ENCODE results near the gene TLR9.

The TLR9 gene

DNA sequence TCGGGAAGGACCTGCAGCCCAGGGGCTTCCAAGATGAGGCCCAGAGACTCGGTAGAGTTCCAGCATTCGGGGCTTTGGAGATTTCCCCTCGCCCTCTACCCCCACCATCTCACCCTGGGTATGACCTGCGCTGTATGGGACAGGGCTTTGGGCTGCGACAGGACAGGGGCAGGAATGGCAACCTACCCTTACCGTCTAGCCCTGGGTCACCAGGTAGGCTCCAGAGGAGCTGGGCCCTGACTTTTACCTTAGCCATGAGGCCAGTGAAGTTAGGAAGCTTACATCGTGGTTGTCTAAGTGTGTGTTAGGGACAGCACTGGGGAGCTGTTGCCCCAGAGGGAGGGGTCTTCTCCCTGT, 20.8 kb upstream of the TLR9 start:
- H3K27me3 ChIP-seq (ENCODE audit: control insufficient read depth, insufficient read depth, low read length), result no peaks in the 10 kb centered on the region
- H3K4me3 ChIP-seq (ENCODE audit: low read length), result peak overlapping the region; percentile 33
- H3K4me1 ChIP-seq (ENCODE audit: control insufficient read depth, insufficient read depth, low read length), result peaks cover 24% of the 10 kb centered on the region
- H3K9me3 ChIP-seq (ENCODE audit: control insufficient read depth, low read length), result no peaks in the 10 kb centered on the region
- peak overlapping the region; percentile 67 for H3K9ac ChIP-seq (ENCODE audit: low read length)
- H3K36me3 ChIP-seq (ENCODE audit: control insufficient read depth, insufficient read depth, low read length), result no peaks in the 10 kb centered on the region

DNA sequence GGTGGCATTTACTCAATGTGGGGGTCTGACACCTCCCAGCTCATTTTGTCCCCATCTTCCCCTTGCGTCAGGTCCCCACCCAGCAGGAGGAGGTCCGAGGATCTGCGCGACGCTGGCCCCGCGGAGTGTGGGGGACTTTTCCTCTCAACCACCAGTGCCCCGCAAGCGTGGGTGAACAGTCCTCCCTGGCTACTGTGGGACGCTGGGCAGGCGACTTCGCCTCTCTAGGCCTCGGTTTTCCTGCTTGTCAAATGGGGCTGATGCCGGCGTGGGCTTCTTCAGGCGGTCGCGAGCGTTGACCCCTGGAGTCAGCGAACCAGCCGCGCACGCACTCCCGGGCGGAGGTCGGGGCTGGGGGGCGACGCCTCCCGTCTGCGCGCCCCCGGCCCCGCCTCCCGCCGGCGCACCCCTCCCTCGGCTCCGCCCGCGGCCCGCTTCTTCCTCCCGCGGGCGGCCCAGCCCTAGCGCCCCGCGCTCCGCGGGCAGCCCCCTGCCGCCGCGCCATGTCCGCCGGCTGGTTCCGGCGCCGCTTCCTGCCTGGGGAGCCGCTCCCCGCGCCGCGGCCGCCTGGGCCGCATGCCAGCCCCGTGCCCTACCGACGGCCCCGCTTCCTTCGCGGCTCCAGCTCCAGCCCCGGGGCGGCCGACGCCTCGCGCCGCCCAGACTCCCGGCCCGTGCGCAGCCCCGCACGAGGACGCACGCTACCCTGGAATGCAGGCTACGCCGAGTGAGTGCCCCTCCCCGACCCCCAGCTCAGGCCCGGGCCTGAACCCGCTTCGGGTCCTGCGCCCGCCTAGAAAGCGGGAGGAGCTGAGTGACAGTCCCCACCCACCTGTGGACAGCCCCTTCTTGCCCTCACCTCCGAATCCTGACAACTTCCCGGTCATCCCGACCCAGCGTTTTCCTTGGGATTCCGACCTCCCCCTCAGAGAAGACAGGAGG, 20.1 kb upstream of the TLR9 start, which contains the start of gene PPM1M:
PPM1M (plus strand) TSS at position 438 of the 942 bp plus-strand sequence; CDS start at position 504, 66 bp downstream.
- Histone ChIP-seq H3K4me1 (ENCODE audit: control insufficient read depth, insufficient read depth, low read length) (peaks cover 25% of the 10 kb centered on the region), H3K9me3 (ENCODE audit: control insufficient read depth, low read length) (no peaks in the 10 kb centered on the region), H3K9ac (ENCODE audit: low read length) (peak within 1 kb of the TSS; percentile 74), H3K36me3 (ENCODE audit: control insufficient read depth, insufficient read depth, low read length) (no peaks in the 10 kb centered on the region), H3K27me3 (ENCODE audit: control insufficient read depth, insufficient read depth, low read length) (no peaks in the 10 kb centered on the region), H3K4me3 (ENCODE audit: low read length) (peak within 1 kb of the TSS; percentile 42)

DNA sequence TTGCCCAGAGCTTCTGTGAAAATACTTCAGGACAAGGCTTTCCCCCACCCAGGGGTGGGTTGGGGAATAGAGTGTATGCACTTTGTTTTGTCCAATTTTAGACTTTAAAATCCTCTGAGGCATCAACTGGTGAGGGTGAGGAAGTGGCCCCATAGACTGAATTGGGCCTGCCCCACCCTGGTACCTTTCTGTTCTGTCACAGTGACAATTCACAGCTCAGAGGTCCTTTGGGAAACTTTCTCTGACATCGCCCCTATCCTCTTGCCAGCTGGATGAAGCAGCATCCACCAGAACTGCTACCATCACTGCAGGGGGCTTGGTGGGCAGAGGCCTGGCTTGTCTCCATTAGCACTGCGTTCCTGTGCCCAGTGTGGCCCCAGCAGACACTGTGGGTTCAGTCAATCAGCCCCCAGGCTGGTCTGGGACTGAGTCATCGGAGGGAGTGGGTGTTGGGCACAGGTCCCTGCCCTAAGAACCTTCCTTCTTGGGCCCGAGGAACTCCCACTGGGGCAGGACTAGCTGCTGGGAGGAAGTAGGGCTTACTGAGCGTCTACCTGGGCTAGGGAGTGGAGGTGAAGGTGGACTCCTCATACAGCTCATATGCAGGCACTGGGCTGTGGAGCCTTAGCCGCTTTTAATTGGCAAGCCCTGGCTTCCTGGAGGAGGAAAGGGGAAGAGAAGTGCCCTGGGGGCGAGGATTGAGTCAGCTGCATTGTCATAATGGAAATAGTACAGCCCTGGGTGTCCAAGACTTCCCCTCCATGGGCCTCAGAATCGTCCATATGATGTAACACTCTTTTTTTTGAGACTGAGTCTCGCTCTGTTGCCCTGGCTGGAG, 18.6 kb upstream of the TLR9 start:
- Histone ChIP-seq H3K27me3 (ENCODE audit: control insufficient read depth, insufficient read depth, low read length) (no peaks in the 10 kb centered on the region), H3K9me3 (ENCODE audit: control insufficient read depth, low read length) (no peaks in the 10 kb centered on the region), H3K4me1 (ENCODE audit: control insufficient read depth, insufficient read depth, low read length) (peaks cover 17% of the 10 kb centered on the region), H3K4me3 (ENCODE audit: low read length) (no peak overlapping the region), H3K9ac (ENCODE audit: low read length) (no peak overlapping the region), H3K36me3 (ENCODE audit: control insufficient read depth, insufficient read depth, low read length) (no peaks in the 10 kb centered on the region)

DNA sequence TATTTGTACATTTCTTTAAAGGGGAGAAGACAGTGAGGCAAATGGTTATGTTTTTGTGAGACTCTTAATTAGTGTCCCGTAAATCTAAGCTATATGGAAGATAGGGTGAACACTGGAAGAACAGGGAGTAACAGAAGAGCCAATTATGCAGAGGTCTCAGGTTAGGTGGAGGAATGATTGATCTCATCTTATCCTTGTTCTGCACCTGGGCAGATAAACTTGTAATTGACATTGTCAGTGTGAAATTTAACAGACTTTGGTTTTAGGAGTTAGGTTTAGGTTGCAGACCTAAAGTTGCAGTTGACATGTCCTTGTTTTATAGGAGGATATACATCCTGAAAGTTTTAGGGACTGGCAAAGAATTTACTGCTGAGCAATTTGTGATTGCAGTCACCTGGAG, 16.6 kb upstream of the TLR9 start:
- Histone ChIP-seq H3K36me3 (ENCODE audit: control insufficient read depth, insufficient read depth, low read length) (no peaks in the 10 kb centered on the region), H3K4me3 (ENCODE audit: low read length) (no peak overlapping the region), H3K27me3 (ENCODE audit: control insufficient read depth, insufficient read depth, low read length) (no peaks in the 10 kb centered on the region), H3K9ac (ENCODE audit: low read length) (no peak overlapping the region), H3K9me3 (ENCODE audit: control insufficient read depth, low read length) (no peaks in the 10 kb centered on the region), H3K4me1 (ENCODE audit: control insufficient read depth, insufficient read depth, low read length) (peaks cover 29% of the 10 kb centered on the region)

DNA sequence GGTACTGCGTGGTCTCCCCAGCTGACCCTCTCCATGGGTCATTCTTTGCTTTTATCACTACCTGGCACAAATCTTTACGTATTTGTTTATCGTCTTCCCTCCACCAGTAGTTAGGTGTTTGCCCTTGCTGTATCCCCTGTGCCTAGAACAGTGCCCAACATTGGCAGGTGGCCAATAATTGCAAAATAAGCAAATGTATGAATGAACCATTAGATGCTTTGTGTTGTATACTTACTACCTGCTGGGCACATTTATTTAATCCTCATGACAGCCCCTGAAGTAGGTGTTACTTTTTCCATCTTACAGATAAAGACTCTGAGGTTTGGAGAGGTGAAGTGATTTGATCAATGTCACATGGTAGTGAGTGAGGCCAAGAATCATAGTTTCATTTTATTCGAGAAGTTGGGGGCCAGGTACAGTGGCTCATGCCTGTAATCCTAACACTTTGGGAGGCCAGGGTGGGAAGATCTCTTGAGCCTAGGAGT, 15.5 kb upstream of the TLR9 start:
- no peak overlapping the region for H3K9ac ChIP-seq (ENCODE audit: low read length)
- H3K36me3 ChIP-seq (ENCODE audit: control insufficient read depth, insufficient read depth, low read length), result no peaks in the 10 kb centered on the region
- H3K4me1 ChIP-seq (ENCODE audit: control insufficient read depth, insufficient read depth, low read length), result peaks cover 38% of the 10 kb centered on the region
- H3K4me3 ChIP-seq (ENCODE audit: low read length), result no peak overlapping the region
- H3K9me3 ChIP-seq (ENCODE audit: control insufficient read depth, low read length), result no peaks in the 10 kb centered on the region
- no peaks in the 10 kb centered on the region for H3K27me3 ChIP-seq (ENCODE audit: control insufficient read depth, insufficient read depth, low read length)

DNA sequence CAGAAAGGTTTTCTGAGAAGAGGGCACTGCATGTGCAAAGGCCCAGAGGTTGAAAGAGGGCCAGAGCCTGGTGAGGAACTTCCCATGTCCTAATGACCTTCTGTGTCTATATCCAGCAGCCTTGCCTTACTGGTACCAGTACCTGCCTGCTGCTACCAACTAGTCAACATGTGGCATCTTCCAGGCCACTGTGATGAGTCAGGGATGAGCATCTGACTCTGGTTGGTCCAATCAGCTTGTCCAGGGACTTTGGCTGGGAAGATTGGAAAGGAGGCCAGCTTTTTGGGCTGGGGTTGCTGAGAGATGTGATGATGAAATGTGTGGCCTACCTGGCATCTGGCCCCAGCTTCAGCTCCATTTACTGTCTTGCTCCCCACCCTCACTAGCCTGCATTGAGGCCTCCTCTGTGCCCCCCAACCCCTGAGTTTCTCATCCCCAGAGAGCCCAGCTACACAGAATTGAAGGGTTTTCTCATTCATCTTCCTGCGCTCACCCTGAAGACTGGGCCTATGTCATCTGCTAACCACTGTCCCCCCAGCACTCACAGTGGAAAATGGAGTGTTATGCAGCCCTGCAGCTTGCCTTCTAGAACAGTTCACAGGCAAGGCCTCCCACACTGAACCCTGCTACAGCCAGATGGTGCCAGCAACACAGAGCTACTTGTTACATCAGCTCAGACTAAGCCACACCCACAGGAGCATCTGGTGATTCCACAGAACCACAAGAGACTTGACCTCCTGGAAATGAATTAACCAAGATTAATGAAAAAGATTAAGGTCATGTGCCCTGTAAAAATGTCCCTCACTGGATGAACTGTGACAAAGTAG, 14.8 kb upstream of the TLR9 start:
- Histone ChIP-seq H3K9me3 (ENCODE audit: control insufficient read depth, low read length) (no peaks in the 10 kb centered on the region), H3K4me3 (ENCODE audit: low read length) (no peak overlapping the region), H3K27me3 (ENCODE audit: control insufficient read depth, insufficient read depth, low read length) (no peaks in the 10 kb centered on the region), H3K36me3 (ENCODE audit: control insufficient read depth, insufficient read depth, low read length) (no peaks in the 10 kb centered on the region), H3K4me1 (ENCODE audit: control insufficient read depth, insufficient read depth, low read length) (peaks cover 37% of the 10 kb centered on the region), H3K9ac (ENCODE audit: low read length) (no peak overlapping the region)

DNA sequence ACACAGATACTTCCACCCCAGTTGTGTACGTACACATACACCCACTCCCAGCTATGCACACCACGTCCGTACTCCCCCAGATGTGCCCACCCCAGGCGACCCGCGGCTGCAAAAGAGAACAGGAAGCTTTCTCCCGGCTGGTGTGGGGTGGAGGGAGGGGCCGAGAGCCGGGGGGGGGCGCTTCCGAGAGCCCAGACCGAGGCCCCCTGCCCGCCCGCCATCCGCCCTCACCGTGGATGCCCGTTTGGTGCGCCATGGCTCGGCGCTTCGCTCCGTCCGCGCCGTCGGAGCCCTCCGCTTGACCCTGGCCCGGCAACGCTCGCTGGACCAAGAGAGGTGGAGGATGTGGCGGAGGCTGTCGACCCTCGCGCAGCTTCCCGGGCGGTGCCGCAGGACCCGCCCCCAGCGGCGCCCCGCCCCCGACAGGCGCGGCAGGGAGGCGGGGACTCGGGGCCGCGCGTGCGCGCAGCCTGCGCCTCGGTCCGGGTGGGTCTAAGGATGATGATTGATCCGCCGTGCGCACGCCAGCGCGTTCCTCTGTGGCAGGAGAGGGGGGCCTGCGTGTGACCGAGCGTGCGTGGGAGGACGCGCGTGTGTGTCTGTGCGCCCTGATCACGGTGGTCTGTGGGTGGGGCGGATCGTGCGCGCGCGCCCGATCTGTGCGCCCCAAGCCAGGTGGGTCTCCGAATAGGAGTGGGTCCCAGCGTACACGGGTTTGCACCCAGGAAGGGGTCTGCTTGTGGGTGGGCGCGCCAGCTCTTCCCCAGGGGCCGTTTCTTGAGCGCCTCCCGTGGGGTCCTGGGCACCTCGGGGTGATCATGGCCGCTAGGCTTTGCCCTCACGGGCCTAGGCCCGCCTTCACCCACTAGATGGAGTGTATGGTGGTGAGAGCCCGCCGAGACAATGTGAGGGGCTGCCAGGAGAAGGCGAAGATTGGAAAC, 13.6 kb upstream of the TLR9 start, which contains the start of gene TWF2:
TWF2 (minus strand) TSS at position 398 of the 941 bp plus-strand sequence; CDS start at position 256, 142 bp downstream.
- no peaks in the 10 kb centered on the region for H3K9me3 ChIP-seq (ENCODE audit: control insufficient read depth, low read length)
- peaks cover 5% of the 10 kb centered on the region for H3K36me3 ChIP-seq (ENCODE audit: control insufficient read depth, insufficient read depth, low read length)
- no peaks in the 10 kb centered on the region for H3K27me3 ChIP-seq (ENCODE audit: control insufficient read depth, insufficient read depth, low read length)
- peaks cover 33% of the 10 kb centered on the region for H3K4me1 ChIP-seq (ENCODE audit: control insufficient read depth, insufficient read depth, low read length)
- H3K9ac ChIP-seq (ENCODE audit: low read length), result peak within 1 kb of the TSS; percentile 77
- peak within 1 kb of the TSS; percentile 46 for H3K4me3 ChIP-seq (ENCODE audit: low read length)

DNA sequence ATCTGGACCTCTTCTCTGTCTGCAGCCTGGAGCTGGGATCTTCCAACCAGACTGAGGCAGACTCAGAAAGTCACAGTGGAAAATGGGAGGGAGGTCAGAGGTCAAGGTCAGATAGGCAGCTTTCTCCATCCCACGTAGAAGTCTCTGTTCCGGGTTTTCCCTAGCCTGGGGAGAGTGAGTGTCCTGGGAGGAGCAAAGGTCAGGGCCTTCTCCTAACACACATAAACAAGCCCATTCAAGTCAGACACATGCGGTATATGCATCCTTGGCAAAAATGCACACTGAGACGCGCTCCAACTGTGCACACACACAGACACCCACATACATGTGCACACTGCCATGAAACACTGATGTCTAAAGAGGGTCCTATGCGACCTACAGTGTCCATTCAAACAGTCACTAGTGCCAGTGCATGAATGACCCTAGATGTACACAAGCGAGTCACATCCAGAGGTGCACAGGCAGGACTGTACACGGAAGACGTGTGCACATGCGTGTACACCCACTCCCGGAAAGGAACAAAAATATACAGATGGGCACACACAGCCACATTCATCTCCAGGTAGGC, 12.8 kb upstream of the TLR9 start:
- peaks cover 5% of the 10 kb centered on the region for H3K36me3 ChIP-seq (ENCODE audit: control insufficient read depth, insufficient read depth, low read length)
- peak overlapping the region; percentile 46 for H3K4me3 ChIP-seq (ENCODE audit: low read length)
- H3K9ac ChIP-seq (ENCODE audit: low read length), result peak overlapping the region; percentile 77
- no peaks in the 10 kb centered on the region for H3K27me3 ChIP-seq (ENCODE audit: control insufficient read depth, insufficient read depth, low read length)
- peaks cover 33% of the 10 kb centered on the region for H3K4me1 ChIP-seq (ENCODE audit: control insufficient read depth, insufficient read depth, low read length)
- H3K9me3 ChIP-seq (ENCODE audit: control insufficient read depth, low read length), result no peaks in the 10 kb centered on the region

DNA sequence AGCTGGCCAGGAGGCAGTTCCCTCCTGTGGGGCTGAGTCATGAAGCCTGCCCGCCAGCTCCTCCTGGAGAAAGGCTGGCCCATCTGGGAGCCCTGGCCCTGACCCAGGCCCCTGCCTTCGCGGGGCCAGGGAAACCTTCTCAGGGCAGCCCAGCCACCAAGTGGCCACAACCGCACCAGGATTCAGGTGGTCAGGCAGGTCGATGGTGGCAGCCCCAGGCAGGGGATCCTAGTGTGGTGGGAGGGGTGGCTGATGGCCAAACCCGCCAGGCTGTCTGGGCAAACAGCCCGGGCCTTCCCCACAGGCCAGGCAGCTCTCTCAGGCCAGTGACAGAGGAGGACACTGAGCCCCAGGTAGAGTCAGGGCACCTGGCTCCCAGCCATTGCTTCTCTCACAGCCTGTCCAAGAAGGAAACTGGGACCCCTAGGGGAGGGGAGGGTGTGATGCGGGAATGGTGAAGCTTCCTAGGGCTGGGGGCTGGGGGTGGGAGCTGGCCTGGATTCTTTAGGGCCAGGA, 12.3 kb upstream of the TLR9 start:
- Histone ChIP-seq H3K36me3 (ENCODE audit: control insufficient read depth, insufficient read depth, low read length) (peaks cover 5% of the 10 kb centered on the region), H3K4me1 (ENCODE audit: control insufficient read depth, insufficient read depth, low read length) (peaks cover 33% of the 10 kb centered on the region), H3K4me3 (ENCODE audit: low read length) (peak overlapping the region; percentile 46), H3K27me3 (ENCODE audit: control insufficient read depth, insufficient read depth, low read length) (no peaks in the 10 kb centered on the region), H3K9me3 (ENCODE audit: control insufficient read depth, low read length) (no peaks in the 10 kb centered on the region), H3K9ac (ENCODE audit: low read length) (peak overlapping the region; percentile 77)

DNA sequence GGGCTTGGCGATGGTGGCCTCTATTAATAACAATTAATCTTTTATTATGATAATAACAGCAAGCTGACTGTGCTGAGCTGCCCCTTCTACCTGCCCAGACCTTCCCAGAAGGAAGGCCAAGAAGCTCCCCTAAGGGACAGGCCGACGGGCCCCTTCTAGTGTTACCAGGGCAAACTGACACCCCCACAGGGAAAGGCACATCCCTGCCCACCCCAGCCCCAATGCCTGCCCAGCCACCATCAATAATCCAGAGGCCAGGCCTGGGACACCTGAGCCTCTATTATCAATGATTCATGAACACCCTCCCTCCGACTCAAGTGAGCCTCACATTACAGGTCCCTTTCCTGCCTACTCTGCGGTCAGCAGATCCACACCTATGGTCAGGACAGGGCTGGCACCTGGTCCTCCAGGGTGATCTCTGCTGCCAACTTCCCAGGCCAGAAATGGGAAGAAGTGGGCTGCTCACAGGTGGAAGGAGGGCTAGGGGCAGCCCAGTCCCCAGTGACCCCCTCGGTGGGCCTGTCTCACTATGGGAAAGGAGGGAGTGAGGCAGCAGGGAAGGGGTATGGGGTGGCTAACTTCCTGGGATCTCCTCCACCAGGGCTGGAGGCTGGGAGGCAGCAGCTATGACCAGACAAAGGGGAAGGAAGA, 11.7 kb upstream of the TLR9 start:
- Histone ChIP-seq H3K4me3 (ENCODE audit: low read length) (peak overlapping the region; percentile 46), H3K36me3 (ENCODE audit: control insufficient read depth, insufficient read depth, low read length) (peaks cover 5% of the 10 kb centered on the region), H3K27me3 (ENCODE audit: control insufficient read depth, insufficient read depth, low read length) (no peaks in the 10 kb centered on the region), H3K4me1 (ENCODE audit: control insufficient read depth, insufficient read depth, low read length) (peaks cover 33% of the 10 kb centered on the region), H3K9ac (ENCODE audit: low read length) (peak overlapping the region; percentile 77), H3K9me3 (ENCODE audit: control insufficient read depth, low read length) (no peaks in the 10 kb centered on the region)

Measured in mucosa of stomach (tissue), 1 donor.